ENCODE results near the gene RASIP1. TPM values are rescaled to one million over a fixed set of nuclear protein-coding genes. Genes with fewer than 3 reads are reported as not detected.

The RASIP1 gene
- total RNA-seq, 1 donor from 2014 or later = 85.9 TPM

GRCh38 chr19:48751845-48752495 is 11.6 kb upstream of the RASIP1 start:
- H3K9me3 ChIP-seq = no peaks in the 10 kb centered on the region
- TF ChIP-seq, protein P1, sequence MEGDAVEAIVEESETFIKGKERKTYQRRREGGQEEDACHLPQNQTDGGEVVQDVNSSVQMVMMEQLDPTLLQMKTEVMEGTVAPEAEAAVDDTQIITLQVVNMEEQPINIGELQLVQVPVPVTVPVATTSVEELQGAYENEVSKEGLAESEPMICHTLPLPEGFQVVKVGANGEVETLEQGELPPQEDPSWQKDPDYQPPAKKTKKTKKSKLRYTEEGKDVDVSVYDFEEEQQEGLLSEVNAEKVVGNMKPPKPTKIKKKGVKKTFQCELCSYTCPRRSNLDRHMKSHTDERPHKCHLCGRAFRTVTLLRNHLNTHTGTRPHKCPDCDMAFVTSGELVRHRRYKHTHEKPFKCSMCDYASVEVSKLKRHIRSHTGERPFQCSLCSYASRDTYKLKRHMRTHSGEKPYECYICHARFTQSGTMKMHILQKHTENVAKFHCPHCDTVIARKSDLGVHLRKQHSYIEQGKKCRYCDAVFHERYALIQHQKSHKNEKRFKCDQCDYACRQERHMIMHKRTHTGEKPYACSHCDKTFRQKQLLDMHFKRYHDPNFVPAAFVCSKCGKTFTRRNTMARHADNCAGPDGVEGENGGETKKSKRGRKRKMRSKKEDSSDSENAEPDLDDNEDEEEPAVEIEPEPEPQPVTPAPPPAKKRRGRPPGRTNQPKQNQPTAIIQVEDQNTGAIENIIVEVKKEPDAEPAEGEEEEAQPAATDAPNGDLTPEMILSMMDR (IDR thresholded peaks at IDR 0.05) = no peak
- no peak for DNase-seq (ENCODE audit: low spot score in 2 of 2)
- intact Hi-C loops (cut with DNase I) = no loop called here
- no peaks in the 10 kb centered on the region for H3K36me3 ChIP-seq
- no peak overlapping the region for H3K27ac ChIP-seq
- H3K27me3 ChIP-seq = no peaks in the 10 kb centered on the region
- peak overlapping the region; percentile 45 to 60 for H3K4me3 ChIP-seq
- H3K4me1 ChIP-seq = peaks cover 3 to 12% of the 10 kb centered on the region in 2 donors

DNA sequence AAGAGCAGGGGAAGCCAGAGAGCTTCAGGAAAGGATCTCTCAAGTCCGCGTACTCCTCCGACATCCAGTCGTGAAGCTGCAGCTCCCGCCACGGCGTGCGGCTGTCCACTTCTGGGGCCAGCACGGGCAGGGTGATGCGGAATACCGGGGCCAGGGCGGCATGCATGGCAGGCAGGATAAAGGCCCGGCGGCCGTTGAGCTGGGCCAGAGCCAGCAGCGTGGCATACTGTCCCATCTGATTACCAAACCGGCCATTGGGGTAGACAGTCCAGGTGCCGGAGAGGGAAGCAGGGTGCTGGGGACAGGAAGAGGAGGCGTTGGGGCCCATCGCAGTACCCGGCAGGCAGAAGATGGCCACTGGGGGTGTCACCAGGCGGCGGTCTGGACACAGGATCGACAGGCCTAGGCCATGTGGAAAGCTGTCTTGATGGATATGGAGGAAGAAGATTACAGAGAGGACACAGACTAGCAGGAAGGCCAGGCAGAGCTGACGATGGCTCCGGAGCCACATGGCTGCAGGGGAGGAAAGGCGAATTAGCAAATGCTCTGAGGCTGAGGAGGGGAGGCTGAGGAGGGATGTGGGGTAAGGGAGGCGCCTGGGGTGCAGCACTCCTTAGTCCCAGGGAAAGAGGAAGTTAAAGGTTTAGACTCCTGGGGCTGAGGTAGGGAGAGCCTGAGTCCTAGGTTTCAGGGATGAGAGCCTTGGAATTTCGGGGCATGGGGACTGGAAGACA is 10.5 kb upstream of the RASIP1 start:
- Histone ChIP-seq H3K36me3 (no peaks in the 10 kb centered on the region), H3K27ac (no peak overlapping the region), H3K4me3 (no peak overlapping the region), H3K27me3 (no peaks in the 10 kb centered on the region), H3K4me1 (peaks cover 3 to 12% of the 10 kb centered on the region in 2 donors), H3K9me3 (no peaks in the 10 kb centered on the region)
- DNase-seq (ENCODE audit: low spot score in 2 of 2) = no peak
- TF ChIP-seq, protein P1 (IDR thresholded peaks at IDR 0.05) = no peak
- intact Hi-C loops (cut with DNase I) = no loop called here

- no peak overlapping the region for H3K27ac ChIP-seq
- TF ChIP-seq, protein P1 (IDR thresholded peaks at IDR 0.05) = no peak
- no peaks in the 10 kb centered on the region for H3K36me3 ChIP-seq
- peaks cover 3 to 12% of the 10 kb centered on the region in 2 donors for H3K4me1 ChIP-seq
- intact Hi-C loops (cut with DNase I) = no loop called here
- no peak for DNase-seq (ENCODE audit: low spot score in 2 of 2)
- H3K9me3 ChIP-seq = no peaks in the 10 kb centered on the region
- no peak overlapping the region for H3K4me3 ChIP-seq
- H3K27me3 ChIP-seq = no peaks in the 10 kb centered on the region
Measured at GRCh38 chr19:48750351-48750750, 9.9 kb upstream of the RASIP1 start.

DNA sequence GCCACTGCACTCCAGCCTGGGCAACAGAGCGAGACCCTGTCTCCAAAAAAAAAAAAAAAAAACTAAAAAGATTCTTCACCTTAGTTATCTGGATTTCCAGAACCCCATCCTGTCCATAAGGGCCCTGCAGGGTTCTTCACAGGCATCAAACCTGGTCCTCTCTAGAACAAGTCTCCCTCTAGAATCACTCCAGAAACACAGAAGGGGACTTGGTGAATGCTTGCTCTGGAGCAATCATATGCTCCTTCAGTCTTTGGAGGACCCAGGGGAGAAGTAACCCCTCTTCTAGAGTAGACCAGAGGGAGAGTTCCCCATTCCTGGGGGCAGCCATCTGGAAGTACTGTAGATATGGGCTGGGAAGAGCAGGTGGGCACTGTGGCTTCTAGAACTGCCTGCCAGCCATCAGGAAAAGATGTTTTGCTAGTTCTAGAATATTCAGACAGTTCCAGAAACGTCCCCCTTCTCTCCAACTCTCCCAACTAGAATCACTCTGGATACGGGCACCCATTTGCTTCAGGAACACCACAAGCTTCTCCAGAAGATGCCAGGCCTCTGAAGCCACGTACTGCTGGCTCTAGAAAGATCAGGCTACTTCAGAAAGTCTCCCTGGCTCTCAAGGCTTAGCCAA is 9.3 kb upstream of the RASIP1 start:
- DNase-seq (ENCODE audit: low spot score in 2 of 2) = no peak
- H3K27me3 ChIP-seq = no peaks in the 10 kb centered on the region
- no peak overlapping the region for H3K4me3 ChIP-seq
- H3K9me3 ChIP-seq = no peaks in the 10 kb centered on the region
- intact Hi-C loops (cut with DNase I) = no loop called here
- no peaks in the 10 kb centered on the region for H3K36me3 ChIP-seq
- peaks cover 3 to 12% of the 10 kb centered on the region in 2 donors for H3K4me1 ChIP-seq
- TF ChIP-seq, protein P1 (IDR thresholded peaks at IDR 0.05) = no peak
- H3K27ac ChIP-seq = no peak overlapping the region

DNA sequence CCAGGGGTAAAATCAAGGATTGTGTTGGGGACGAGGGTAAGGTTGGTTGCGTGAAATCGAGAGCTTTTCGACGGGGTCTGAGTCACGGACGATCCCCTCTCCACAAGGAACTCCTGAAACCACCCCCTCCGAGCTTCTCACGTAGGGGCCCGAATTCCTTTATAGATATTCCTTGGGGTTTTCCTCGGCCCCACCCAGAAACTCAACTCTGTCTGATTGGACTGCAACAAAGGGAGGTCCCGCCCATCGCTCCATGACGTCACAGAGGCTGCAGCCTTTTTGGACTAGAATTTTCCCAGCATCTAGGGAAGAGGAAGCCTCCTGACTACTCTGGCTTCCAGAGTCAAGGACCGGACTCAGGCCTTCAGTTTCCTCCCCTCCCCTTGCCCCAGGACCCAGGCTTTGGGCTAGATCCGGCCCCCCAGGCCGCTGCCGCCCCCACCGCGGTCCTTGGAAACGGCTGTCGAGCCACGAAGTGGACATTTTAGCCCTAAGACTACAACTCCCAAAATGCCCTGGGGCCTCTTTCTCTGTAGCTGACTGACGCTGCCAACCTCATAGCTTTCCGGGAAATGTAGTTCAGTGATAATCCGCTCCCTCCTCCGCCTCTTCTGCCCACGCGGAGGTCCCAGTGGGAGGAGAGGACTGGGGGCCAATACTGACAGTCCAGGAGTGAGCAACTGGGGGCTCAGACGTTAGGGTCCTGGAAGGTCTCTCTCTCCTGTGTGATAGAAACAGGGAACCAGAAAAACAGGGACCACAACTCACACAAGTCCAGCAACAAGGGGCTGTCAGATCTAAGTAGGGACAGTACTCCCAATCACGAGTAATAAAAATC is 6.5 kb upstream of the RASIP1 start, which contains the start of gene IZUMO1:
Gene IZUMO1 (minus strand): TSS at position 172 of the 838 bp plus-strand sequence. CDS start 1,050 bp downstream, outside the sequence.
- TF ChIP-seq, protein P1 (IDR thresholded peaks at IDR 0.05) = no peak
- Histone ChIP-seq H3K36me3 (no peaks in the 10 kb centered on the region), H3K4me1 (peaks cover 0 to 3% of the 10 kb centered on the region in 2 donors), H3K9me3 (no peaks in the 10 kb centered on the region), H3K27ac (peak within 1 kb of the TSS; percentile 61 to 63), H3K4me3 (peak within 1 kb of the TSS; percentile 36 to 56), H3K27me3 (no peaks in the 10 kb centered on the region)
- intact Hi-C loops (cut with DNase I) = no loop called here
- DNase-seq (ENCODE audit: low spot score in 2 of 2) = peak; percentile 33 to 85

All from ascending aorta (tissue), 2 donors.